WTC11 (cell line): ENCODE measurements around the gene LTBP1. TPM values are rescaled to one million over a fixed set of nuclear protein-coding genes. Genes with fewer than 3 reads are reported as not detected.

ENCODE experiments used
- ATAC-seq: fragments of 200-7000 bp; cut with Tn5 transposase; 2 replicates; pipeline ENCODE4 v1.10.0; 2021; ENCODE audit warnings: mild to moderate bottlenecking, moderate library complexity
- CTCF ChIA-PET: fragments of 300-600 bp; sonication (Branson Sonifier 250); formaldehyde crosslinking; loops from one replicate; lab custom pipeline; 2021; ENCODE audit warnings: antibody characterized with exemption; lab: Charles Lee
- POLR2A ChIA-PET: fragments of 350-600 bp; sonication (Branson Sonifier 250); formaldehyde crosslinking; loops from one replicate; lab custom pipeline; 2021; ENCODE audit warnings: antibody characterized with exemption; lab: Charles Lee
- DNase-seq: peaks from one replicate; pipeline ENCODE4 v3.0.0; 2021; ENCODE audit warnings: low spot score
- H3K27ac Mint-ChIP-seq: 2 replicates; pipeline ENCODE4 v1.8.0; 2021; ENCODE audit warnings: mixed read lengths
- H3K27me3 Mint-ChIP-seq: 2 replicates; pipeline ENCODE4 v1.8.0; 2021; ENCODE audit warnings: low read depth, mild to moderate bottlenecking, moderate library complexity, mixed read lengths
- H3K36me3 Mint-ChIP-seq: 2 replicates; pipeline ENCODE4 v1.8.0; 2021; ENCODE audit warnings: mixed read lengths
- H3K4me1 Mint-ChIP-seq: 2 replicates; pipeline ENCODE4 v1.8.0; 2022; ENCODE audit warnings: mixed read lengths
- H3K4me3 Mint-ChIP-seq: 2 replicates; pipeline ENCODE4 v1.8.0; 2021; ENCODE audit warnings: mild to moderate bottlenecking, moderate library complexity, mixed read lengths
- H3K9me3 Mint-ChIP-seq: 2 replicates; pipeline ENCODE4 v1.8.0; 2021; ENCODE audit warnings: mixed read lengths
- ATF2 ChIP-seq: sonication (generic); formaldehyde crosslinking; IDR thresholded peaks from 2 replicates; pipeline ENCODE4 v1.8.1; 2022; ENCODE audit warnings: low read depth, missing genetic modification reagents, borderline replicate concordance
- FOXP4 ChIP-seq: sonication (generic); formaldehyde crosslinking; IDR thresholded peaks from 2 replicates; pipeline ENCODE4 v1.8.0; 2022; ENCODE audit warnings: mild to moderate bottlenecking, missing genetic modification reagents
- HMGA2 ChIP-seq: fragments of 250-450 bp; sonication (Bioruptor Pico); IDR thresholded peaks from 2 replicates; pipeline ENCODE4 v1.4.0; 2021; ENCODE audit warnings: mild to moderate bottlenecking, moderate library complexity
- HMGXB4 ChIP-seq: sonication (generic); formaldehyde crosslinking; IDR thresholded peaks from 2 replicates; pipeline ENCODE4 v1.8.1; 2023; ENCODE audit warnings: mild to moderate bottlenecking, moderate library complexity, missing genetic modification reagents
- IRF1 ChIP-seq: sonication (generic); formaldehyde crosslinking; IDR thresholded peaks from 2 replicates; pipeline ENCODE4 v1.8.0; 2023; ENCODE audit warnings: missing genetic modification reagents
- MYBL2 ChIP-seq: sonication (generic); formaldehyde crosslinking; IDR thresholded peaks from 2 replicates; pipeline ENCODE4 v1.8.1; 2023; ENCODE audit warnings: mild to moderate bottlenecking, moderate library complexity, missing genetic modification reagents
- NFE2L1 ChIP-seq: sonication (generic); formaldehyde crosslinking; IDR thresholded peaks from 2 replicates; pipeline ENCODE4 v1.8.1; 2023; ENCODE audit warnings: missing genetic modification reagents
- NR1H2 ChIP-seq: sonication (generic); formaldehyde crosslinking; IDR thresholded peaks from 2 replicates; pipeline ENCODE4 v1.9.0; 2021; ENCODE audit warnings: mild to moderate bottlenecking, moderate library complexity, missing genetic modification reagents
- OVOL2 ChIP-seq: fragments of 250-450 bp; sonication (Bioruptor Pico); IDR thresholded peaks from 2 replicates; pipeline ENCODE4 v1.9.0; 2021; ENCODE audit warnings: mild to moderate bottlenecking, borderline replicate concordance
- PRRX2 ChIP-seq: fragments of 250-450 bp; sonication (Bioruptor Pico); IDR thresholded peaks from 2 replicates; pipeline ENCODE4 v1.8.0; 2021; ENCODE audit warnings: mild to moderate bottlenecking
- STAT6 ChIP-seq: sonication (generic); formaldehyde crosslinking; conservative IDR thresholded peaks from 2 replicates; pipeline ENCODE4 v1.8.1; 2023; ENCODE audit warnings: mild to moderate bottlenecking, low read depth, missing genetic modification reagents, moderate library complexity
- USF2 ChIP-seq: sonication (generic); formaldehyde crosslinking; IDR thresholded peaks from 2 replicates; pipeline ENCODE4 v1.8.1; 2023; ENCODE audit warnings: mild to moderate bottlenecking, missing genetic modification reagents, moderate library complexity
- ZNF138 ChIP-seq: sonication (generic); formaldehyde crosslinking; conservative IDR thresholded peaks from 2 replicates; pipeline ENCODE4 v1.8.1; 2022; ENCODE audit warnings: mild to moderate bottlenecking, moderate library complexity, missing genetic modification reagents
- ZNF232 ChIP-seq: sonication (generic); formaldehyde crosslinking; IDR thresholded peaks from 2 replicates; pipeline ENCODE4 v1.8.0; 2022; ENCODE audit warnings: mild to moderate bottlenecking, missing genetic modification reagents
- ZNF416 ChIP-seq: fragments of 250-450 bp; sonication (Bioruptor Pico); IDR thresholded peaks from 2 replicates; pipeline ENCODE4 v1.9.0; 2021; ENCODE audit warnings: mild to moderate bottlenecking, inconsistent platforms
- ZNF425 ChIP-seq: fragments of 250-450 bp; sonication (Bioruptor Pico); conservative IDR thresholded peaks from 2 replicates; pipeline ENCODE4 v1.9.0; 2021; ENCODE audit warnings: mild to moderate bottlenecking
- ZNF532 ChIP-seq: fragments of 250-450 bp; sonication (Bioruptor Pico); IDR thresholded peaks from 2 replicates; pipeline ENCODE4 v1.9.0; 2021; ENCODE audit warnings: mild to moderate bottlenecking, borderline replicate concordance
- total RNA-seq: library from RNA; stranded (reverse); gene quantifications from 3 replicates; pipeline ENCODE4 v1.2.3, GENCODE V29; 2021

Gene LTBP1
- total RNA-seq, 1 experiment from 2014 or later: 33.6 TPM

- H3K36me3 Mint-ChIP-seq: no peaks in the 10 kb centered on the region
- no peaks in the 10 kb centered on the region for H3K9me3 Mint-ChIP-seq
- H3K27me3 Mint-ChIP-seq: no peaks in the 10 kb centered on the region
- TF ChIP-seq FOXP4 (CRISPR knock-in tag): no peak
- TF ChIP-seq ATF2 (CRISPR knock-in tag): no peak
- TF ChIP-seq ZNF138 (CRISPR knock-in tag): no peak
- TF ChIP-seq NFE2L1 (CRISPR knock-in tag): no peak
- no peak for TF ChIP-seq STAT6
- no peak for TF ChIP-seq ZNF416
- TF ChIP-seq USF2 (CRISPR knock-in tag): no peak
- no peak for TF ChIP-seq OVOL2
- TF ChIP-seq MYBL2: no peak
- H3K4me1 Mint-ChIP-seq: no peaks in the 10 kb centered on the region
- DNase-seq: no peak
- ChIA-PET CTCF (no interaction called here), POLR2A (no interaction called here)
- no peak overlapping the region for H3K27ac Mint-ChIP-seq
- H3K4me3 Mint-ChIP-seq: no peak overlapping the region
- no peak for ATAC-seq
Measured at GRCh38 chr2:33001823-33002222, 55.1 kb downstream of the LTBP1 start.

- Mint-ChIP-seq H3K4me1 (no peaks in the 10 kb centered on the region), H3K4me3 (no peak overlapping the region), H3K36me3 (no peaks in the 10 kb centered on the region), H3K27me3 (no peaks in the 10 kb centered on the region), H3K27ac (no peak overlapping the region), H3K9me3 (no peaks in the 10 kb centered on the region)
- ChIA-PET POLR2A (no interaction called here), CTCF (no interaction called here)
- DNase-seq (no peak), ATAC-seq (no peak)
- no peak for TF ChIP-seq PRRX2
- TF ChIP-seq NR1H2 (CRISPR knock-in tag): no peak
- TF ChIP-seq HMGXB4 (CRISPR knock-in tag): no peak
- TF ChIP-seq ZNF425 (CRISPR knock-in tag): no peak
- no peak for TF ChIP-seq ZNF532 (CRISPR knock-in tag)
- no peak for TF ChIP-seq HMGA2 (CRISPR knock-in tag)
- TF ChIP-seq FOXP4 (CRISPR knock-in tag): no peak
- TF ChIP-seq ZNF232 (CRISPR knock-in tag): no peak
- TF ChIP-seq IRF1 (CRISPR knock-in tag): no peak
Measured at GRCh38 chr2:33002863-33003262, 56.1 kb downstream of the LTBP1 start.
